GM12873 (cell line): ENCODE data around the gene ABLIM1.

Experiments
- CTCF ChIP-seq: IDR thresholded peaks from 2 replicates; pipeline ENCODE4 v1.5.1; 2012; ENCODE audit warnings: low read depth, mild to moderate bottlenecking, moderate library complexity, low read length, control low read depth; ENCODE audit not compliant: insufficient read depth; ENCODE audit errors: missing control alignments

Gene ABLIM1

GRCh38 chr10:114491933-114492332 lies 166.1 kb downstream of the ABLIM1 start:
- TF ChIP-seq CTCF = no peak

- TF ChIP-seq CTCF = no peak
Measured at GRCh38 chr10:114491419-114491818, 166.7 kb downstream of the ABLIM1 start.

GRCh38 chr10:114489521-114490310 lies 168.4 kb downstream of the ABLIM1 start:
- no peak for TF ChIP-seq CTCF

GRCh38 chr10:114487815-114488536 lies 170.1 kb downstream of the ABLIM1 start:
- no peak for TF ChIP-seq CTCF

- TF ChIP-seq CTCF = no peak
Measured at GRCh38 chr10:114486938-114487814, 170.9 kb downstream of the ABLIM1 start.

GRCh38 chr10:114485696-114486400 lies 172.2 kb downstream of the ABLIM1 start:
- TF ChIP-seq CTCF = no peak
